Measurements from ENCODE around the gene SUMO2. TPM values are rescaled to one million over a fixed set of nuclear protein-coding genes. Genes with fewer than 3 reads are reported as not detected.
A peak's percentile ranks its signal among the peaks of the same experiment; 100 is the strongest.

Gene SUMO2
- total and polyA plus RNA-seq, 2 of the 13 experiments (the other 11 are each of a cell fraction or from before 2014, with no cell fraction given): 337 to 553 TPM

GRCh38 chr17:75154195-75155106 is 28.3 kb downstream of the SUMO2 start, which contains the start of gene JPT1 (continued):
- TF ChIP-seq ARID3A (IDR thresholded peaks at IDR 0.05; ENCODE audit: low read depth, low read length) (0 out of 2 replicates have a peak, but pooled peaks have one; percentile 38), RARG (CRISPR knock-in tag; IDR thresholded peaks at IDR 0.05; ENCODE audit: low read depth) (no peak), ZEB1 (IDR thresholded peaks at IDR 0.05; ENCODE audit: insufficient replicate concordance, low read depth) (no peak), GABPA (IDR thresholded peaks at IDR 0.05; ENCODE audit: low read depth, low read length) (peak; percentile 36; the same call in 1 of the 2 replicates), GABPA (CRISPR knock-in tag; IDR thresholded peaks at IDR 0.05; ENCODE audit: low read depth) (peak; percentile 51), CAMTA2 (CRISPR knock-in tag; IDR thresholded peaks at IDR 0.05; ENCODE audit: borderline replicate concordance) (peak; percentile 89), RAD51 (IDR thresholded peaks at IDR 0.05; ENCODE audit: borderline replicate concordance) (no peak), ZNF761 (CRISPR knock-in tag; conservative IDR thresholded peaks at IDR 0.05) (peak; percentile 82; the same call in 1 of the 2 replicates), SMARCE1 (IDR thresholded peaks at IDR 0.05; ENCODE audit: borderline replicate concordance) (no peak), ZBTB21 (CRISPR knock-in tag; IDR thresholded peaks at IDR 0.05) (no peak), AKNA (CRISPR knock-in tag; IDR thresholded peaks at IDR 0.05; ENCODE audit: borderline replicate concordance) (no peak), ZSCAN22 (CRISPR knock-in tag; IDR thresholded peaks at IDR 0.05) (no peak), SRSF4 (IDR thresholded peaks at IDR 0.05; ENCODE audit: low read depth, low read length, poor library complexity, severe bottlenecking) (no peak), MEF2D (CRISPR knock-in tag; IDR thresholded peaks at IDR 0.05) (peak; percentile 57), ZFP1 (CRISPR knock-in tag; IDR thresholded peaks at IDR 0.05) (peak; percentile 74; the same call in 1 of the 2 replicates), KDM5B (CRISPR knock-in tag; IDR thresholded peaks at IDR 0.05; ENCODE audit: borderline replicate concordance) (peak; percentile 93; the same call in 1 of the 2 replicates), SAFB2 (CRISPR knock-in tag; IDR thresholded peaks at IDR 0.05; ENCODE audit: borderline replicate concordance, low read depth) (peak; percentile 78; the same call in 1 of the 2 replicates), BRD4 (CRISPR knock-in tag; IDR thresholded peaks at IDR 0.05) (no peak), ZNF354B (CRISPR knock-in tag; IDR thresholded peaks at IDR 0.05) (no peak), ZNF772 (CRISPR knock-in tag; IDR thresholded peaks at IDR 0.05) (peak; percentile 44; the same call in 1 of the 2 replicates), LCORL (IDR thresholded peaks at IDR 0.05) (no peak), LCORL (CRISPR knock-in tag; IDR thresholded peaks at IDR 0.05) (peak; percentile 78), ZNF709 (CRISPR knock-in tag; IDR thresholded peaks at IDR 0.05) (peak; percentile 90; the same call in 1 of the 2 replicates), JUNB (CRISPR knock-in tag; IDR thresholded peaks at IDR 0.05; ENCODE audit: borderline replicate concordance) (no peak)

Measured in HepG2 (cell line).